ENCODE results near the gene LMCD1.

- TF ChIP-seq CTCF (conservative IDR thresholded peaks at IDR 0.05; ENCODE audit: low read depth in 2 of 2), result no peak
- no peak for TF ChIP-seq POLR2AphosphoS5 (IDR thresholded peaks at IDR 0.05; ENCODE audit: low read depth)
- TF ChIP-seq REST (IDR thresholded peaks at IDR 0.05; ENCODE audit: unreplicated experiment), result no peak
- TF ChIP-seq EZH2phosphoT487 (IDR thresholded peaks at IDR 0.05; ENCODE audit: unreplicated experiment), result no peak
- TF ChIP-seq EZH2 (IDR thresholded peaks at IDR 0.05; ENCODE audit: low read depth, unreplicated experiment), result no peak
- no peak for TF ChIP-seq ETS1 (IDR thresholded peaks at IDR 0.05)
Observed at GRCh38 chr3:8538913-8539312, 37.3 kb downstream of the LMCD1 start.

Data from GM23338 (cell line).